Esophagus squamous epithelium (tissue), 4 donors: ENCODE data around the gene CRACDL.

Experiments
- POLR2A ChIP-seq, 4 donors: fragments of 450-650 bp; IDR thresholded peaks; one replicate each; pipeline ENCODE4 v1.6.1; 2017; ENCODE audit warnings: antibody characterized with exemption in 4 of 4, mild to moderate bottlenecking in 4 of 4, moderate library complexity in 3 of 4
- TF ChIP-seq, protein P1 (sequence below), 6 experiments: fragments of 450-650 bp in 4 of 6; fragments of 200-600 bp in 2 of 6; sonication (generic) in 2 of 6; IDR thresholded peaks; one replicate each; pipeline ENCODE4 v1.5.1; 2016 to 2019; ENCODE audit warnings: antibody characterized with exemption in 6 of 6, mild to moderate bottlenecking in 4 of 6, moderate library complexity in 4 of 6

DNA sequence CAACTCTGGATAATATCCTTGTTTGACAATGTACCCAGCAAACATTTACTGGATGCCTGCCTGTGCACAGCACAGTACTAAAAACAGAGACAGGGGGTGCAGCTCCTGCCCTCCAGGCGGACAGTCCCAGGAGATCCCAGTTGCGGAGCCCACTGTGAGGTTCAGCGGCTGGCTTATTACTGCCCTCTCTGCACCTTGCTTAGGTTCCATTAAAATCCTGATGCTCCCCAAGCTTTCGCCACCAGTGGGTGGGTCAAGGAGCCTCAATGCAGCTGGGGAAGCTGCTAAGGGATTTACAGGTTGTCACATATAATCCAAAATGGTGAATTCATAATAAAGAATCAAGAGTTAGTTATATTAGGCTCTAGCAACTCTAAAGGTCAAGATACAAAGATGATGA lies 38.3 kb downstream of the CRACDL start:
- TF ChIP-seq, protein P1, sequence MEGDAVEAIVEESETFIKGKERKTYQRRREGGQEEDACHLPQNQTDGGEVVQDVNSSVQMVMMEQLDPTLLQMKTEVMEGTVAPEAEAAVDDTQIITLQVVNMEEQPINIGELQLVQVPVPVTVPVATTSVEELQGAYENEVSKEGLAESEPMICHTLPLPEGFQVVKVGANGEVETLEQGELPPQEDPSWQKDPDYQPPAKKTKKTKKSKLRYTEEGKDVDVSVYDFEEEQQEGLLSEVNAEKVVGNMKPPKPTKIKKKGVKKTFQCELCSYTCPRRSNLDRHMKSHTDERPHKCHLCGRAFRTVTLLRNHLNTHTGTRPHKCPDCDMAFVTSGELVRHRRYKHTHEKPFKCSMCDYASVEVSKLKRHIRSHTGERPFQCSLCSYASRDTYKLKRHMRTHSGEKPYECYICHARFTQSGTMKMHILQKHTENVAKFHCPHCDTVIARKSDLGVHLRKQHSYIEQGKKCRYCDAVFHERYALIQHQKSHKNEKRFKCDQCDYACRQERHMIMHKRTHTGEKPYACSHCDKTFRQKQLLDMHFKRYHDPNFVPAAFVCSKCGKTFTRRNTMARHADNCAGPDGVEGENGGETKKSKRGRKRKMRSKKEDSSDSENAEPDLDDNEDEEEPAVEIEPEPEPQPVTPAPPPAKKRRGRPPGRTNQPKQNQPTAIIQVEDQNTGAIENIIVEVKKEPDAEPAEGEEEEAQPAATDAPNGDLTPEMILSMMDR (IDR thresholded peaks at IDR 0.05) = no peak
- no peak for TF ChIP-seq POLR2A (IDR thresholded peaks at IDR 0.05)
